Spinal cord (tissue), 10 donors: Measurements from ENCODE around the gene VAV3. TPM values are rescaled to one million over a fixed set of nuclear protein-coding genes. Genes with fewer than 3 reads are reported as not detected.
A peak's percentile ranks its signal among the peaks of the same experiment; 100 is the strongest.

Source experiments
- DNase-seq, 6 donors: peaks; one replicate each; pipeline versions ENCODE4 v3.0.0 to v3.0.0-alpha.2; 2013 to 2015; ENCODE audit warnings: low spot score in 6 of 6, low read depth in 4 of 6
- H3K27ac ChIP-seq: one replicate; pipeline ENCODE4 v1.5.1; 2013; ENCODE audit warnings: low read depth, low read length, control low read depth
- H3K27me3 ChIP-seq: one replicate; pipeline ENCODE4 v1.6.1; 2013; ENCODE audit warnings: low read length; ENCODE audit not compliant: control insufficient read depth, insufficient read depth
- H3K36me3 ChIP-seq: one replicate; pipeline ENCODE4 v1.6.1; 2013; ENCODE audit warnings: low read length; ENCODE audit not compliant: control insufficient read depth, insufficient read depth
- H3K4me1 ChIP-seq: one replicate; pipeline ENCODE4 v1.6.1; 2013; ENCODE audit warnings: low read length; ENCODE audit not compliant: control insufficient read depth, insufficient read depth
- H3K4me3 ChIP-seq: one replicate; pipeline ENCODE4 v1.5.1; 2013; ENCODE audit warnings: low read depth, low read length, control low read depth
- H3K9me3 ChIP-seq: one replicate; pipeline ENCODE4 v1.6.1; 2013; ENCODE audit warnings: low read length; ENCODE audit not compliant: control insufficient read depth, insufficient read depth
- WGBS: methylation state at CpG from one replicate; pipeline ENCODE4 v1.1.5; 2013; ENCODE audit warnings: missing lambda C conversion rate; ENCODE audit not compliant: insufficient coverage; 5-methylcytosine and 5-hydroxymethylcytosine counted together
- polyA plus RNA-seq, 2 donors: library from polyadenylated mRNA; unstranded; fragments of 120-200 nt; gene quantifications; one replicate each; pipeline ENCODE4 v1.2.1, GENCODE V29; 2013; ENCODE audit not compliant: insufficient read length in 2 of 2
- total RNA-seq, 2 donors: library from RNA; depleted of rRNA in 1 of 2; stranded (reverse); fragments of 120-200 nt in 1 of 2; fragments of >200 nt in 1 of 2; gene quantifications; one replicate each; pipeline versions ENCODE4 v1.2.3 to v1.2.4, GENCODE V29; 2013 to 2014
- donor health status: healthy.

Gene VAV3
- total and polyA plus RNA-seq, 4 donors: 6.1 to 13.6 (median 9.2) TPM

DNA sequence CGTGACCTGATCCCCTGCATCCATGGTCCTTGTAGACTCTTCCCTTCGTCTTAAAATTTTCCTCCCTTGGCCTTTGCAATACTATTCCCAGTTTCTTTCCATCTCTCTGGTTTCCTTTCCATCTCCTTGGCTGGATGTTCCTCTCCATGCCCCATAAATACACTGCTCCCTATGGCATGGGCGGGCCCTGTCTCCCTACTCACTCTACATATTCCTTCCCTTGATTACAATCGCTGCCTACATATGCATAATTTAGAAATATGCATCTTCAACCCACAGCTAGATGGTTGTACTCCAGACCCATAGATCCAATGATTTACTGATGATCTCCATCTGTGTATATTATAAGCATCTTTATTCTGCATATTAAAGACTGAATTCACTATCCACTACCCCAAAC is 419.1 kb downstream of the VAV3 start:
- no peaks in the 10 kb centered on the region for H3K9me3 ChIP-seq

DNA sequence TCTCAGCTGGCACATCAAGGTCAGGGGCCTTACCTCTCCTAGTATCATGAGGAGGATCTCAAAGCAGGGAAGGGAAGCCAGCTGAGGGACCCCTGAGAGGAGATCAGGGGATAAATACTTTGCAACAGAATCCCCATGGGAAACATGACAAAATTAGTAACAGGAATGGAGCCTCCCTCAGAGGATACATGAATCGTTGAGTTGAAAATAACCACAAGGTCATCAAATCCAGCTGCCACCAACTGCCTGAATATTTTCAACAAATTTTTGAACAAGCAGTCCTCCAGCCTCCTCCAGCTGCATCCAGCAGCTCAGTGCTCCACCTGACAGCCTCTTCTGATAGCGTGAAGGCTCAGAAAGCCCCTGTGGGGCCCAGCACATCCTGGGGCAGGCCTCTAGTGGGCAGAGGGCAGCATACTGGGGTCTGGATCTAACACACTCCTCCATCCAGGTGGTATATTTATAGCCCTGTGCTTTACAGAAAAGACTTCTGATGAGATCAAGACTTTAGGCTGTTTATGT is 419.9 kb downstream of the VAV3 start:
- no peak for DNase-seq
- Histone ChIP-seq H3K36me3 (no peaks in the 10 kb centered on the region), H3K4me1 (no peaks in the 10 kb centered on the region)

More for the DNA sequence above, 419.1 kb downstream of the VAV3 start:
- no peak for DNase-seq
- no peak overlapping the region for H3K4me3 ChIP-seq
- no peaks in the 10 kb centered on the region for H3K27me3 ChIP-seq
- no peaks in the 10 kb centered on the region for H3K4me1 ChIP-seq
- WGBS: 80% methylated on average over 3 of the region's 4 CpGs
- no peaks in the 10 kb centered on the region for H3K36me3 ChIP-seq
- no peak overlapping the region for H3K27ac ChIP-seq

DNA sequence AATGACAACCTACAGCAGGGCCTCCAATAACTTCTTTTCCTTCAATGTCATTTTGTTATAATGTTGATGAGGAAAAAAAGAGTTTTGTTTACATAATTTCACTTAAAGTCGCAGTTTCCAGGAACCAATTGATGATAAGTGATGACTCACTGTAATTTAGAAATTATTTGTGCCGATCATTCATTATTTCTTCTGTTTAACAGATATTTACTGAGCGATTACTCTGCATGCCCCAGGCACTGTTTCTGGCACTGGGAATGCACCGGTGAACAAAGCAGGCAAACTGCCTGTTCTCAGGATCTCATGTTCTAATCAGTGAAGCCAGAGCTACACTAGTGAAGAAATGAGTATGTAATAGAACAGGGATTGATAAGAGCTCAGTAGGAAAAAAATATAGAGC is 420.7 kb downstream of the VAV3 start:
- WGBS: 100% methylated on average over 1 of the region's 4 CpGs
- Histone ChIP-seq H3K9me3 (no peaks in the 10 kb centered on the region), H3K4me1 (no peaks in the 10 kb centered on the region), H3K27me3 (no peaks in the 10 kb centered on the region), H3K27ac (no peak overlapping the region), H3K36me3 (no peaks in the 10 kb centered on the region), H3K4me3 (no peak overlapping the region)
- DNase-seq: no peak

More for the DNA sequence above, 419.9 kb downstream of the VAV3 start:
- Histone ChIP-seq H3K27ac (no peak overlapping the region), H3K4me3 (no peak overlapping the region), H3K9me3 (no peaks in the 10 kb centered on the region), H3K27me3 (no peaks in the 10 kb centered on the region)
- WGBS: 70% methylated on average over 2 of the region's 2 CpGs

DNA sequence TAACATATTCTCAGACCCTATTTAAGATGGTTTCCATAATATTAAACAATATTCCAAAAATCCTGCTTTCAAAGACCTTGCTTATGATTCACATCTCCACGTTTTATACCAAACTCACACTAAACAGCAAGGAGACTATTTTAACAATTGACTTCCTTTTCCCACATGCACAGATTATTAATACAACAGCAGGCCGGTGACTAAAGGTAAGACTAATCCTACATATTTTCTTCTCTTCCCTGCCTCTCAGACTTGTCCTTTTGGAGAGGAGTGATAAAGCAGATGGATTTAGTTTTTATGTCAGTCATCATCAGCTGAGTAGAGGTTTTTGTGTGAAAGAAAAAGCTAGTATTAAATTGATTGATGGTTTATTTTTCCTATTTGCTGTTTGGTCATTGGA is 423.6 kb downstream of the VAV3 start:
- no peaks in the 10 kb centered on the region for H3K36me3 ChIP-seq
- H3K4me1 ChIP-seq: no peaks in the 10 kb centered on the region
- DNase-seq: no peak
- 88% methylated on average over 1 of the region's 2 CpGs for WGBS
- no peaks in the 10 kb centered on the region for H3K9me3 ChIP-seq
- H3K4me3 ChIP-seq: no peak overlapping the region
- H3K27me3 ChIP-seq: no peaks in the 10 kb centered on the region
- H3K27ac ChIP-seq: no peak overlapping the region

DNA sequence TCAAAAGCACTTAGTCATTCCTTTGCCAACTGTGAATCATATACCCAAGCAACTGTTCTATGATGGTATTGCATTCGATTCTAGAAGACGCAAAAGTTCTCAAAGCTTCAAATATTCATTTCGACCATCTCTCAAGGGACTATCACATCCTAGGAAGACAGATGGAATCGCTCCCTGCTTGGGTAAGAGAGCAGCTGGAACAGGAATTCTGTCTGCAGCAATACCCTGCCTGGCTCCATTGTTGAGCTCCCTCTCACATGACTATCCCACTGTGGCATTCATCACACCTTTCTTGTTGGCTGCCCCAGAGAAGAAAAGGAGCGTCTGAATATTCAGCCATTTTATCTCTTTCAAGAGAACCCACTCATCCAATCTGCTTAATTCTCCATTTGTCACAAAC is 426.5 kb downstream of the VAV3 start:
- 100% methylated on average over 2 of the region's 5 CpGs for WGBS
- H3K27ac ChIP-seq: no peak overlapping the region
- no peaks in the 10 kb centered on the region for H3K9me3 ChIP-seq
- no peak for DNase-seq
- H3K27me3 ChIP-seq: no peaks in the 10 kb centered on the region
- H3K36me3 ChIP-seq: no peaks in the 10 kb centered on the region
- peaks cover 3% of the 10 kb centered on the region for H3K4me1 ChIP-seq
- H3K4me3 ChIP-seq: no peak overlapping the region

DNA sequence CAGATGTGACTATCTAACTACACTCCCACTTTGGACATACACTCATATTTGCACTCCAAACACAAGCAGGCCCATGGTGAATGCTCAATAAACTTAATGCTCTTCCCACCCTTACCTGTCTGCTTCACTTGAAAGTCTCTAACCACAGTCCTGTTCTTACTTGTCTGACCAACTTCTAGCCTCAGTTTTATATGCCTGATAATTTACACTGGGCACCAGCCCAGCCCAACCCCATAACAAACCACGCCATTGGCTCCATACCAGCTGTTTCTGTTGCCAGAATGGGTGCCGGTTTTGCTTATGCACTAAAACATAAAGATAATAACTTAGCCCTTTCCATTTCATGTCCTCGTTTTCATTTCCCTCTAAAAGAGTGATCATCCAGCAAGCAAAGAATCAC is 428.7 kb downstream of the VAV3 start:
- Histone ChIP-seq H3K36me3 (no peaks in the 10 kb centered on the region), H3K4me3 (no peak overlapping the region), H3K27ac (no peak overlapping the region), H3K9me3 (no peaks in the 10 kb centered on the region), H3K27me3 (no peaks in the 10 kb centered on the region), H3K4me1 (peaks cover 3% of the 10 kb centered on the region)
- DNase-seq: peak in 1 of 6 donors; percentile 43
- WGBS: 49% methylated on average over 2 of the region's 3 CpGs

DNA sequence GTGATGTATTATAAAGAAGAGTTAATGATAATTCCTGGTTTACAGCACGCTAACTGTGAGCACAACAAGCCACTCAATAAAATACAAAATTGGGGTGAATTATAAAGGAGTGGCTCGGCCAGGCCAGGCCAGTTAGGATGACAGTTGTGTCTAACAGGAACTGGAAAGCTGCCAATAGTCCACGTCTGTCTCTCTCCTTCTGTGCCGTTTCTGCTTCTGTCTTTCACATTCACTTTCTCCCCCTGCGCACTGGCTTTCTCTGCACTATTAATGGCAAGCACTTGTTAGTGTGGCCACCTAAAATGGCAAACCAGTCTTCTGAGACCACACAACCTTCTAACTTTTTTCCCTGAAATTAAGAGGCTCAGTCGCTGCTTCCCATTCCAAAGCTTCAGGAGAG is 429.9 kb downstream of the VAV3 start:
- no peaks in the 10 kb centered on the region for H3K36me3 ChIP-seq
- H3K27me3 ChIP-seq: no peaks in the 10 kb centered on the region
- no peak overlapping the region for H3K4me3 ChIP-seq
- whole genome bisulfite sequencing: 24% methylated on average over 4 of the region's 6 CpGs
- H3K4me1 ChIP-seq: peaks cover 3% of the 10 kb centered on the region
- H3K9me3 ChIP-seq: no peaks in the 10 kb centered on the region
- no peak overlapping the region for H3K27ac ChIP-seq
- peak in 1 of 6 donors; percentile 29 for DNase-seq

DNA sequence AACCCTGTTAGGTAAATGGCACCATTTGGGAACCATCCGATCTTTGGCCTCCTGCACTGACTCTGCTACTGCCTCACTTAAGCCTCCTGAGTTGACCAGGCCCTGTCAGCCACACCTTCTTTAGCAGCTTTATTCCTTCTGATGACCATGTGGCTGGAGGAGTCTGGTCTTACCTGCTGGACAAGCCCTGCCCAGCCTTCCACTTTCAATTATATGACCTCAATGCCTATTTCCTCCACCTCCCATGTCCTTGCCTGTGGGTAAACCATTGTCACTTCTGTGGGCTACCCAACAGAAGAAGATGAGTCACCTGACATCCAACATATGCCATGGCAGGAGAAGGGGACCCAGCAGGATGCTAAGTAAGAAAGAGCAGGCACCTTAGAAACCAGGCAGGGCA is 430.3 kb downstream of the VAV3 start:
- peaks cover 3% of the 10 kb centered on the region for H3K4me1 ChIP-seq
- WGBS: 100% methylated on average over 1 of the region's 1 CpG
- no peaks in the 10 kb centered on the region for H3K9me3 ChIP-seq
- no peaks in the 10 kb centered on the region for H3K27me3 ChIP-seq
- H3K36me3 ChIP-seq: no peaks in the 10 kb centered on the region
- no peak for DNase-seq
- no peak overlapping the region for H3K27ac ChIP-seq
- no peak overlapping the region for H3K4me3 ChIP-seq

DNA sequence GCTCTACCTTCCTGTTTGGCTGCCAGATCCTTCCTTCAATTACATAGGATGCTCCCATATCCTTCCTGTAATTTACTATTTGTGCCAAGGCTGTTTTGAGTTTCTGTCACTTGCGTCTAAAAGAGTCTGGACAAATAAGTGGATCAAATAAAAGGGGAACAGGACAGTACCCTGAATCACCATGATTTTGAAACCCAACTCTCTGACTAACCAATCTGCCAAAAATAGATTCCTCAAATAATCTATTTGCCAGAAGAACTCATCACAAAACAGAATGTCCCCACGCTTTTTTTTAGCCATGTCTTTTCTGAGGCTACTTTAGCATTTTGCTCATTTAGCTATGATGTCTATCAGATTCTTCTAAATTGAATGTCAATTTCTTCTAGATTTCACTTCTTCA is 431.5 kb downstream of the VAV3 start:
- Histone ChIP-seq H3K36me3 (no peaks in the 10 kb centered on the region), H3K9me3 (no peaks in the 10 kb centered on the region), H3K27ac (no peak overlapping the region), H3K4me1 (peaks cover 3% of the 10 kb centered on the region), H3K4me3 (no peak overlapping the region), H3K27me3 (no peaks in the 10 kb centered on the region)
- WGBS: 100% methylated on average over 1 of the region's 2 CpGs
- DNase-seq: no peak

DNA sequence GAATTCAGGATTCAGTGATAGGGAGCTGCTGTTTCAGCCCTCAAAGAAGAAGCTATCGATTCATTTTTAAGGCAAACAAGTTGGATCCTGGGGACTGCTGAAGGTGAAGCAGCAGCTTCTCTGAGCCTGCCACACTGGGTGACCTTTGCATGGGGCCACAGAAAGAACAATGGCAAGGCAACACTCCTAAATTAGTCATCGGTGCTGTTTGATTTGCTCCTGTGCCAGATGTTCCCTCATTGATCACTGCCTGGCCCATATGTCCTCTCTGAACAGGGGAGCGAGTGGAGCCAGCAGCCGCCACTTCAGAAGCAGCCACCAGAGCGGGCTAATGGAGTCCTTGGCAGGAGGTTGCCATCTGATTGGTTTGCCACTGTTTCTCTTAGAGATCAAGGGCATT is 432.7 kb downstream of the VAV3 start:
- no peak for DNase-seq
- Histone ChIP-seq H3K4me3 (no peak overlapping the region), H3K9me3 (no peaks in the 10 kb centered on the region), H3K27ac (no peak overlapping the region), H3K4me1 (peaks cover 3% of the 10 kb centered on the region), H3K27me3 (no peaks in the 10 kb centered on the region), H3K36me3 (no peaks in the 10 kb centered on the region)
- WGBS: 74% methylated on average over 5 of the region's 5 CpGs
